Measurements from ENCODE around the gene KIF13A. TPM values are rescaled to one million over a fixed set of nuclear protein-coding genes. Genes with fewer than 3 reads are reported as not detected.

Gene KIF13A
- total RNA-seq, 1 donor from 2014 or later = 28.9 TPM

DNA sequence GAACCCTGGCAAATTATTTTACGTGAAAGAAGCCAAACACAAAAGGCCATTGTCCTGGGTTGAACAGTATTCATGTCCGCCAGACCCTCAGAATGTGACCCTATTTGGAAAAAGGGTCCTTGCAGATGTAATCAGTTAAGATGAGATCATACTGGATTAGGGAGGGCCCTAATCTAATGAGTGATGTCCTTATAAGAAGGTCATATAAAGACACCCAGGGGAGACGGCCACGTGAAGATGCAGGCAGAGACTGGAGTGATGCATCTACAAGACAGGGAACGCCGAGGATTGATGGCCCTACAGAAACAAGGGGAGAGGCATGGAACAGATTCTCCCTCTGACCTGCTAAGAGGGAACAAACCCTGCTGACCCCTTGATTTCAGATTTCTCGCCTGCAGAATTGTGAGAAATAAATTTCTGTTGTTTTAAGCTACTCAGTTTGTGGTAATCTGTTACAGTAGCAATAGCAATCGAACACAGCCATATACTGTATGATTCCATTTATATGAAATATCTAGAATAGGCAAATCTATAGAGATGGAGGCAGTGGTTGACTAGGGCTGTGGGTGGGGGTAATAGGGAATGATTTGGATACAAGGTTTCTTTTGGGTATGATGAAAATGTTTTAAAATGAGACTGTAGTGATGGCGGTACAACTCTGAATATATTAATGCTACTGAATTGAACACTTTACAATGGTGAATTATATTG, 147.8 kb downstream of the KIF13A start:
- no peak overlapping the region for H3K4me3 ChIP-seq
- DNase-seq (ENCODE audit: low spot score in 2 of 2) = no peak
- TF ChIP-seq, protein P1, sequence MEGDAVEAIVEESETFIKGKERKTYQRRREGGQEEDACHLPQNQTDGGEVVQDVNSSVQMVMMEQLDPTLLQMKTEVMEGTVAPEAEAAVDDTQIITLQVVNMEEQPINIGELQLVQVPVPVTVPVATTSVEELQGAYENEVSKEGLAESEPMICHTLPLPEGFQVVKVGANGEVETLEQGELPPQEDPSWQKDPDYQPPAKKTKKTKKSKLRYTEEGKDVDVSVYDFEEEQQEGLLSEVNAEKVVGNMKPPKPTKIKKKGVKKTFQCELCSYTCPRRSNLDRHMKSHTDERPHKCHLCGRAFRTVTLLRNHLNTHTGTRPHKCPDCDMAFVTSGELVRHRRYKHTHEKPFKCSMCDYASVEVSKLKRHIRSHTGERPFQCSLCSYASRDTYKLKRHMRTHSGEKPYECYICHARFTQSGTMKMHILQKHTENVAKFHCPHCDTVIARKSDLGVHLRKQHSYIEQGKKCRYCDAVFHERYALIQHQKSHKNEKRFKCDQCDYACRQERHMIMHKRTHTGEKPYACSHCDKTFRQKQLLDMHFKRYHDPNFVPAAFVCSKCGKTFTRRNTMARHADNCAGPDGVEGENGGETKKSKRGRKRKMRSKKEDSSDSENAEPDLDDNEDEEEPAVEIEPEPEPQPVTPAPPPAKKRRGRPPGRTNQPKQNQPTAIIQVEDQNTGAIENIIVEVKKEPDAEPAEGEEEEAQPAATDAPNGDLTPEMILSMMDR (IDR thresholded peaks at IDR 0.05) = no peak
- intact Hi-C loops (cut with DNase I) = no loop called here
- H3K9me3 ChIP-seq = no peaks in the 10 kb centered on the region
- H3K27ac ChIP-seq = no peak overlapping the region
- H3K27me3 ChIP-seq = no peaks in the 10 kb centered on the region
- H3K4me1 ChIP-seq = no peaks in the 10 kb centered on the region
- H3K36me3 ChIP-seq = peaks cover 10 to 16% of the 10 kb centered on the region in 2 donors

DNA sequence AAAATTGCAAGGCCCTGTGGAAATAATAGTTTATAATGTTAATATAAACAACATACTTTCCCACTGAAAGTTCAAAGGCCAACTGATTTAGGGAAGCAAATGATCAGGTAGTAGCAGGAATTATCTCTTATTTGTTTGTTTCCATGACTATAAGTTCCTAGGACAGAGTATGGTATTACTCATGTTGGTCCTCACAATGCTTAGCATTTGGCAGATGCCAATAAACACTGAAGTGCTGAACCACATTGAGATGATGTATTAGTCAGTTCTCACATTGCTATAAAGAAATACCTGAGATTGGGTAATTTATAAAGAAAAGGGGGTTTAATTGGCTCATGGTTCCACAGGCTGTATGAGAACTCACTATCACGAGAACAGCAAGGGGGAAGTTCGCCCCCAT, 151.1 kb downstream of the KIF13A start:
- H3K4me3 ChIP-seq = no peak overlapping the region
- no peaks in the 10 kb centered on the region for H3K9me3 ChIP-seq
- TF ChIP-seq, protein P1 (IDR thresholded peaks at IDR 0.05) = no peak
- no peak overlapping the region for H3K27ac ChIP-seq
- intact Hi-C loops (cut with DNase I) = no loop called here
- H3K4me1 ChIP-seq = no peaks in the 10 kb centered on the region
- no peaks in the 10 kb centered on the region for H3K27me3 ChIP-seq
- H3K36me3 ChIP-seq = peaks cover 15 to 22% of the 10 kb centered on the region in 2 donors
- DNase-seq (ENCODE audit: low spot score in 2 of 2) = no peak

GRCh38 chr6:17835784-17836183, 151.7 kb downstream of the KIF13A start:
- H3K4me3 ChIP-seq = no peak overlapping the region
- intact Hi-C loops (cut with DNase I) = no loop called here

DNA sequence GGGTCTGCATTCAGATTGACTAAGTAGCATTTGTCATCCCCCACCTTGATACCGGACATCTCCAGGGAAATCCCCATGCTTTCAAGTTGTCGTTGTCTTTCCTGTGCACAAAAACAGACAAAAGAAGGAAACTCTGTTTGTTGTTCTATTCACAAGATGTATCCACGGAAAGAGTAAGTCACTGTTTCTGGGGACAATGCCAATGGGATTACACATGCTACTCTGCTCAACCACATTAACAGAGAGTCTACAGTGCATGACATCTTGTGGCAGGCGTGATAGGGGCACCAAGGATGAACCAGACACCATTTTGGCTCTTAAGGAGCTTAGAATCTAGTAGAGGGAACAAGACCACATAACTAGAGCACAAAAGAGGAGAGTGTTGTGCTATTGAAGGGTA, 156.3 kb downstream of the KIF13A start:
- Histone ChIP-seq H3K4me3 (no peak overlapping the region), H3K4me1 (no peaks in the 10 kb centered on the region), H3K27ac (peak overlapping the region in 1 of 2 donors; percentile 35), H3K9me3 (no peaks in the 10 kb centered on the region), H3K36me3 (peaks cover 34 to 50% of the 10 kb centered on the region in 2 donors), H3K27me3 (no peaks in the 10 kb centered on the region)
- TF ChIP-seq, protein P1 (IDR thresholded peaks at IDR 0.05) = no peak
- intact Hi-C loops (cut with DNase I) = loop anchor here (5.0 kb wide), 1 partner anchor 291 kb away; the partner anchor contains the start of gene NHLRC1
- no peak for DNase-seq (ENCODE audit: low spot score in 2 of 2)

More at GRCh38 chr6:17835784-17836183, 151.7 kb downstream of the KIF13A start:
- Histone ChIP-seq H3K36me3 (peaks cover 18 to 27% of the 10 kb centered on the region in 2 donors), H3K9me3 (no peaks in the 10 kb centered on the region), H3K27me3 (no peaks in the 10 kb centered on the region), H3K4me1 (no peaks in the 10 kb centered on the region), H3K27ac (no peak overlapping the region)
- DNase-seq (ENCODE audit: low spot score in 2 of 2) = no peak
- TF ChIP-seq, protein P1 (IDR thresholded peaks at IDR 0.05) = no peak

DNA sequence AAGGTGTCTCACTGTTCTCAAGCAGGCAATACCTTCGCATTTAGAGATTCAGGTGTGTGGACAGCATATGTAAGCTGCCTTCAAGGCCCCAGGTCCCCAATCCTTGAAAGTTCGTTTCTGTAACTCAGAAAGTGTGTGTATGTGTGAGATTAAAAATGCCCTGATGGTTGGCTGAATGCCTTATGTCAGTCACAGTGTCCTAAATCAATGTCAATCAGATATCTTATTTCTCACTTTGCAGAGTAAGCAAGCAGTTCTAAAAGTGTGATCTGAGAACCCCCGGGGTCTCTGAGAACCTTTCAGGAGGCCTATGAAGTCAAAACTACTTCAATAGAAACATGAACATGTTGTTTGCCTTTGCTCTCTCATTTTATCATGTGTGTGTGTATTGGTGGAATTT, 157.5 kb downstream of the KIF13A start:
- Histone ChIP-seq H3K27ac (no peak overlapping the region), H3K4me1 (no peaks in the 10 kb centered on the region), H3K9me3 (no peaks in the 10 kb centered on the region), H3K27me3 (no peaks in the 10 kb centered on the region), H3K36me3 (peaks cover 44 to 63% of the 10 kb centered on the region in 2 donors), H3K4me3 (no peak overlapping the region)
- DNase-seq (ENCODE audit: low spot score in 2 of 2) = no peak
- TF ChIP-seq, protein P1 (IDR thresholded peaks at IDR 0.05) = no peak
- intact Hi-C loops (cut with DNase I) = loop anchor here (5.0 kb wide), 1 partner anchor 292 kb away; the partner anchor contains the start of gene NHLRC1
